ENCODE data around the gene CDC14B.
"Not testable (repeated sequence)": the region's sequence is repeated elsewhere in the genome, so short reads cannot be mapped to it uniquely, and the experiment has no call there.

The CDC14B gene

GRCh38 chr9:96508227-96508940, 111.3 kb downstream of the CDC14B start:
- Histone ChIP-seq H3K27me3 (ENCODE audit: control insufficient read depth, low read length) (no peaks in the 10 kb centered on the region), H3K4me3 (ENCODE audit: low read length) (no peak overlapping the region), H3K9me3 (ENCODE audit: control insufficient read depth, insufficient read depth, low read length) (no peaks in the 10 kb centered on the region), H3K79me2 (ENCODE audit: control insufficient read depth, low read length) (no peaks in the 10 kb centered on the region), H4K20me1 (ENCODE audit: control insufficient read depth, insufficient read depth, low read depth, low read length) (no peaks in the 10 kb centered on the region), H3K4me2 (ENCODE audit: low read length) (no peak overlapping the region), H3K36me3 (ENCODE audit: control insufficient read depth, low read length) (no peaks in the 10 kb centered on the region), H3F3A (ENCODE audit: control insufficient read depth, insufficient read depth) (no peaks in the 10 kb centered on the region), H3K9me2 (replicated peaks; ENCODE audit: control insufficient read depth, low read length) (no peaks in the 10 kb centered on the region), H3K4me1 (ENCODE audit: control insufficient read depth, low read length) (no peaks in the 10 kb centered on the region), H3K27ac (ENCODE audit: low read depth, low read length) (no peak overlapping the region)
- no peak for TF ChIP-seq CTCF (IDR thresholded peaks at IDR 0.05; ENCODE audit: low read depth, low read length, poor library complexity, severe bottlenecking)

GRCh38 chr9:96505316-96505991, 114.2 kb downstream of the CDC14B start:
- Histone ChIP-seq H3K4me1 (ENCODE audit: control insufficient read depth, low read length) (no peaks in the 10 kb centered on the region), H3K36me3 (ENCODE audit: control insufficient read depth, low read length) (no peaks in the 10 kb centered on the region), H4K20me1 (ENCODE audit: control insufficient read depth, insufficient read depth, low read depth, low read length) (no peaks in the 10 kb centered on the region), H3F3A (ENCODE audit: control insufficient read depth, insufficient read depth) (no peaks in the 10 kb centered on the region), H3K27me3 (ENCODE audit: control insufficient read depth, low read length) (no peaks in the 10 kb centered on the region), H3K27ac (ENCODE audit: low read depth, low read length) (no peak overlapping the region), H3K79me2 (ENCODE audit: control insufficient read depth, low read length) (no peaks in the 10 kb centered on the region), H3K4me2 (ENCODE audit: low read length) (no peak overlapping the region), H3K4me3 (ENCODE audit: low read length) (no peak overlapping the region), H3K9me3 (ENCODE audit: control insufficient read depth, insufficient read depth, low read length) (no peaks in the 10 kb centered on the region), H3K9me2 (replicated peaks; ENCODE audit: control insufficient read depth, low read length) (no peaks in the 10 kb centered on the region)
- TF ChIP-seq CTCF (IDR thresholded peaks at IDR 0.05; ENCODE audit: low read depth, low read length, poor library complexity, severe bottlenecking), result no peak
- TF ChIP-seq EZH2phosphoT487 (IDR thresholded peaks at IDR 0.05; ENCODE audit: borderline replicate concordance, low read length), result no peak

GRCh38 chr9:96503918-96504317, 115.7 kb downstream of the CDC14B start:
- H3K4me2 ChIP-seq (ENCODE audit: low read length), result no peak overlapping the region
- TF ChIP-seq EZH2phosphoT487 (IDR thresholded peaks at IDR 0.05; ENCODE audit: borderline replicate concordance, low read length), result no peak
- TF ChIP-seq CTCF (IDR thresholded peaks at IDR 0.05; ENCODE audit: low read depth, low read length, poor library complexity, severe bottlenecking), result no peak

GRCh38 chr9:96503374-96503748, 116.3 kb downstream of the CDC14B start:
- H3F3A ChIP-seq (ENCODE audit: control insufficient read depth, insufficient read depth); H4K20me1 ChIP-seq (ENCODE audit: control insufficient read depth, insufficient read depth, low read depth, low read length); H3K4me2 ChIP-seq (ENCODE audit: low read length); H3K36me3 ChIP-seq (ENCODE audit: control insufficient read depth, low read length); H3K79me2 ChIP-seq (ENCODE audit: control insufficient read depth, low read length); H3K9me3 ChIP-seq (ENCODE audit: control insufficient read depth, insufficient read depth, low read length); H3K27me3 ChIP-seq (ENCODE audit: control insufficient read depth, low read length); H3K4me1 ChIP-seq (ENCODE audit: control insufficient read depth, low read length); H3K27ac ChIP-seq (ENCODE audit: low read depth, low read length); H3K9me2 ChIP-seq (replicated peaks; ENCODE audit: control insufficient read depth, low read length); H3K4me3 ChIP-seq (ENCODE audit: low read length): not testable (repeated sequence)

More at GRCh38 chr9:96503918-96504317, 115.7 kb downstream of the CDC14B start:
- Histone ChIP-seq H4K20me1 (ENCODE audit: control insufficient read depth, insufficient read depth, low read depth, low read length) (no peaks in the 10 kb centered on the region), H3F3A (ENCODE audit: control insufficient read depth, insufficient read depth) (no peaks in the 10 kb centered on the region), H3K27ac (ENCODE audit: low read depth, low read length) (no peak overlapping the region), H3K36me3 (ENCODE audit: control insufficient read depth, low read length) (no peaks in the 10 kb centered on the region), H3K9me3 (ENCODE audit: control insufficient read depth, insufficient read depth, low read length) (no peaks in the 10 kb centered on the region), H3K4me3 (ENCODE audit: low read length) (no peak overlapping the region), H3K4me1 (ENCODE audit: control insufficient read depth, low read length) (no peaks in the 10 kb centered on the region), H3K79me2 (ENCODE audit: control insufficient read depth, low read length) (no peaks in the 10 kb centered on the region), H3K27me3 (ENCODE audit: control insufficient read depth, low read length) (no peaks in the 10 kb centered on the region), H3K9me2 (replicated peaks; ENCODE audit: control insufficient read depth, low read length) (no peaks in the 10 kb centered on the region)
